Fibroblast of lung (primary cell): ENCODE results near the gene KLHL20. TPM values are rescaled to one million over a fixed set of nuclear protein-coding genes. Genes with fewer than 3 reads are reported as not detected.
"Not testable (repeated sequence)": the region's sequence is repeated elsewhere in the genome, so short reads cannot be mapped to it uniquely, and the experiment has no call there.

Experiments
- DNase-seq, 2 donors: peaks; one replicate each; pipeline versions ENCODE4 v3.0.0 to v3.0.0-alpha.2; 2010; ENCODE audit warnings: low read depth in 2 of 2
- H2AFZ ChIP-seq: 2 replicates; pipeline ENCODE4 v1.5.1; 2012; ENCODE audit warnings: low read length, control low read depth, inconsistent platforms
- H3K27ac ChIP-seq: 2 replicates; pipeline ENCODE4 v1.5.1; 2011; ENCODE audit warnings: low read length, control low read depth; ENCODE audit not compliant: insufficient read depth
- H3K27me3 ChIP-seq: 2 replicates; pipeline ENCODE4 v1.5.1; 2011; ENCODE audit warnings: mild to moderate bottlenecking, low read length; ENCODE audit not compliant: control insufficient read depth, insufficient read depth
- H3K36me3 ChIP-seq: 2 replicates; pipeline ENCODE4 v1.5.1; 2011; ENCODE audit warnings: low read length; ENCODE audit not compliant: control insufficient read depth, insufficient read depth
- H3K4me1 ChIP-seq: 2 replicates; pipeline ENCODE4 v1.5.1; 2011; ENCODE audit warnings: low read length; ENCODE audit not compliant: control insufficient read depth, insufficient read depth; ENCODE audit errors: extremely low read depth
- H3K4me2 ChIP-seq: 2 replicates; pipeline ENCODE4 v1.5.1; 2011; ENCODE audit warnings: low read length, control low read depth; ENCODE audit not compliant: insufficient read depth; ENCODE audit errors: extremely low read depth
- H3K4me3 ChIP-seq, 4 experiments: fragments of 200-600 bp in 1 of 4; sonication (generic) in 1 of 4; replicated peaks in 1 of 4; 2 replicates each; pipeline ENCODE4 v1.5.1; 2011 to 2016; ENCODE audit warnings: low read length in 4 of 4, low read depth in 3 of 4, mild to moderate bottlenecking in 3 of 4, control low read depth in 2 of 4, inconsistent platforms in 1 of 4, mixed read lengths in 1 of 4; ENCODE audit not compliant: insufficient read depth in 1 of 4; ENCODE audit errors: control extremely low read depth in 1 of 4
- H3K79me2 ChIP-seq: 2 replicates; pipeline ENCODE4 v1.5.1; 2012; ENCODE audit warnings: mild to moderate bottlenecking, low read length, inconsistent platforms; ENCODE audit not compliant: control insufficient read depth, insufficient read depth
- H3K9ac ChIP-seq: 2 replicates; pipeline ENCODE4 v1.5.1; 2011; ENCODE audit warnings: mild to moderate bottlenecking, low read length, control low read depth; ENCODE audit not compliant: insufficient read depth
- H3K9me3 ChIP-seq: 2 replicates; pipeline ENCODE4 v1.5.1; 2012; ENCODE audit warnings: low read depth, low read length; ENCODE audit not compliant: control insufficient read depth, insufficient read depth
- H4K20me1 ChIP-seq: 2 replicates; pipeline ENCODE4 v1.5.1; 2011; ENCODE audit warnings: low read length; ENCODE audit not compliant: control insufficient read depth, insufficient read depth; ENCODE audit errors: extremely low read depth
- CTCF ChIP-seq, 2 donors: IDR thresholded peaks in 1 of 2; conservative IDR thresholded peaks in 1 of 2; 1 replicate in 1 of 2; 2 replicates in 1 of 2; pipeline ENCODE4 v1.5.1; 2011 to 2012; ENCODE audit warnings: low read length in 2 of 2, control low read depth in 1 of 2, inconsistent platforms in 1 of 2, low read depth in 1 of 2, mild to moderate bottlenecking in 1 of 2
- EZH2 ChIP-seq: IDR thresholded peaks from 2 replicates; pipeline ENCODE4 v1.5.1; 2012; ENCODE audit warnings: low read length, control low read depth, mild to moderate bottlenecking; ENCODE audit errors: missing control alignments
- polyA plus RNA-seq, 2 donors: library from polyadenylated mRNA; depleted of rRNA in 1 of 2; stranded (reverse) in 1 of 2; unstranded in 1 of 2; fragments of >200 nt; gene quantifications; 2 replicates each; pipeline ENCODE4 v1.2.1, GENCODE V29; 2011 to 2012; ENCODE audit warnings: missing spikeins in 1 of 2
- total RNA-seq: library from RNA; depleted of rRNA; stranded (reverse); fragments of >200 nt; gene quantifications from 2 replicates; pipeline ENCODE4 v1.2.1, GENCODE V29; 2014

KLHL20 gene
- total and polyA plus RNA-seq, 2 donors (not counting 1 experiment from before 2014, with no cell fraction given) = 29.2 to 47.2 TPM

- Histone ChIP-seq H3K79me2 (peaks cover 25% of the 10 kb centered on the region), H3K9ac (no peak overlapping the region), H4K20me1 (no peaks in the 10 kb centered on the region), H3K9me3 (no peaks in the 10 kb centered on the region), H3K4me3 (peak overlapping the region; percentile 80 to 99 (median 93)), H3K4me2 (peak overlapping the region; percentile 51), H3K36me3 (no peaks in the 10 kb centered on the region), H3K27ac (peak overlapping the region; percentile 74), H3K4me1 (no peaks in the 10 kb centered on the region), H2AFZ (peak overlapping the region; percentile 80), H3K27me3 (peaks cover 8% of the 10 kb centered on the region)
- TF ChIP-seq CTCF (conservative IDR thresholded peaks at IDR 0.05 in 1 of 2, IDR thresholded peaks at IDR 0.05 in 1 of 2; ENCODE audit: low read depth in 1 of 2, low read length in 2 of 2) (no peak), EZH2 (no peak)
- DNase-seq = no peak
Observed at GRCh38 chr1:173714441-173714758, 381 bp upstream of the KLHL20 start.

GRCh38 chr1:173715538-173715844 is 710 bp downstream of the KLHL20 start:
- Histone ChIP-seq H3K27me3 (no peaks in the 10 kb centered on the region), H3K4me1 (no peaks in the 10 kb centered on the region), H3K9me3 (no peaks in the 10 kb centered on the region), H3K79me2 (peaks cover 25% of the 10 kb centered on the region), H4K20me1 (no peaks in the 10 kb centered on the region), H2AFZ (peak overlapping the region; percentile 80), H3K4me3 (peak overlapping the region; percentile 80 to 99 (median 93)), H3K9ac (peak overlapping the region; percentile 72), H3K27ac (peak overlapping the region; percentile 74), H3K4me2 (peak overlapping the region; percentile 74), H3K36me3 (no peaks in the 10 kb centered on the region)
- DNase-seq = no peak
- TF ChIP-seq EZH2 = no peak
- no peak for TF ChIP-seq CTCF (conservative IDR thresholded peaks at IDR 0.05 in 1 of 2, IDR thresholded peaks at IDR 0.05 in 1 of 2; ENCODE audit: low read depth in 1 of 2, low read length in 2 of 2)

GRCh38 chr1:173717238-173717637 is 2.5 kb downstream of the KLHL20 start:
- no peak for TF ChIP-seq CTCF (conservative IDR thresholded peaks at IDR 0.05 in 1 of 2, IDR thresholded peaks at IDR 0.05 in 1 of 2; ENCODE audit: low read depth in 1 of 2, low read length in 2 of 2)
- no peak for TF ChIP-seq EZH2
- no peak overlapping the region for H3K27ac ChIP-seq
- no peaks in the 10 kb centered on the region for H3K27me3 ChIP-seq
- H3K79me2 ChIP-seq = peaks cover 25% of the 10 kb centered on the region
- H3K4me2 ChIP-seq = no peak overlapping the region
- peak in 1 of 2 donors; percentile 6 for DNase-seq
- no peaks in the 10 kb centered on the region for H3K9me3 ChIP-seq
- no peaks in the 10 kb centered on the region for H3K4me1 ChIP-seq
- no peak overlapping the region for H2AFZ ChIP-seq
- no peak overlapping the region for H3K4me3 ChIP-seq
- no peaks in the 10 kb centered on the region for H3K36me3 ChIP-seq
- H4K20me1 ChIP-seq = no peaks in the 10 kb centered on the region
- no peak overlapping the region for H3K9ac ChIP-seq

GRCh38 chr1:173731331-173731730 is 16.6 kb downstream of the KLHL20 start:
- H3K9ac ChIP-seq, H3K4me2 ChIP-seq, H3K27ac ChIP-seq, H3K4me1 ChIP-seq, H3K79me2 ChIP-seq, H4K20me1 ChIP-seq, H3K9me3 ChIP-seq, H3K4me3 ChIP-seq, H2AFZ ChIP-seq, DNase-seq, H3K27me3 ChIP-seq, H3K36me3 ChIP-seq: not testable (repeated sequence)
